ENCODE measurements around the gene GRB2. TPM values are rescaled to one million over a fixed set of nuclear protein-coding genes. Genes with fewer than 3 reads are reported as not detected.

GRB2 gene
- total RNA-seq, 2 donors from 2014 or later = 88.3 to 95.7 TPM

GRCh38 chr17:75315541-75316243, 89.8 kb downstream of the GRB2 start:
- Histone ChIP-seq H3K27ac (no peak overlapping the region), H3K4me1 (replicated peaks) (no peaks in the 10 kb centered on the region), H3K9me3 (no peaks in the 10 kb centered on the region), H3K36me3 (peaks cover 0 to 9% of the 10 kb centered on the region in 2 donors), H3K4me3 (no peak overlapping the region), H3K27me3 (replicated peaks; ENCODE audit: insufficient read depth) (no peaks in the 10 kb centered on the region)
- DNase-seq (ENCODE audit: low spot score) = no peak
- intact Hi-C loops (cut with DNase I) = no loop called here
- WGBS = 88% methylated on average over 19 of the region's 19 CpGs
- no peak for TF ChIP-seq POLR2AphosphoS5 (IDR thresholded peaks at IDR 0.05)
- TF ChIP-seq CTCF (IDR thresholded peaks at IDR 0.05) = no peak
- no peak for TF ChIP-seq POLR2A (IDR thresholded peaks at IDR 0.05)

GRCh38 chr17:75313941-75314551, 91.4 kb downstream of the GRB2 start:
- WGBS = 76% methylated on average over 14 of the region's 14 CpGs
- DNase-seq (ENCODE audit: low spot score) = no peak
- Histone ChIP-seq H3K36me3 (no peaks in the 10 kb centered on the region), H3K4me3 (no peak overlapping the region), H3K27me3 (replicated peaks; ENCODE audit: insufficient read depth) (no peaks in the 10 kb centered on the region), H3K4me1 (replicated peaks) (no peaks in the 10 kb centered on the region), H3K9me3 (no peaks in the 10 kb centered on the region), H3K27ac (no peak overlapping the region)
- TF ChIP-seq POLR2AphosphoS5 (IDR thresholded peaks at IDR 0.05) (no peak), CTCF (IDR thresholded peaks at IDR 0.05) (no peak), POLR2A (IDR thresholded peaks at IDR 0.05) (no peak)
- intact Hi-C loops (cut with DNase I) = no loop called here

- no peak overlapping the region for H3K27ac ChIP-seq
- TF ChIP-seq CTCF (IDR thresholded peaks at IDR 0.05) (no peak), POLR2A (IDR thresholded peaks at IDR 0.05) (no peak), POLR2AphosphoS5 (IDR thresholded peaks at IDR 0.05) (no peak)
Observed at GRCh38 chr17:75308732-75309629, 96.5 kb downstream of the GRB2 start.

GRCh38 chr17:75307957-75308731, 97.3 kb downstream of the GRB2 start:
- no peak for TF ChIP-seq POLR2AphosphoS5 (IDR thresholded peaks at IDR 0.05)
- no peak for TF ChIP-seq CTCF (IDR thresholded peaks at IDR 0.05)
- TF ChIP-seq POLR2A (IDR thresholded peaks at IDR 0.05) = no peak
- 77% methylated on average over 12 of the region's 13 CpGs for WGBS

More at GRCh38 chr17:75308732-75309629, 96.5 kb downstream of the GRB2 start:
- H3K36me3 ChIP-seq = no peaks in the 10 kb centered on the region
- WGBS = 71% methylated on average over 20 of the region's 20 CpGs
- H3K9me3 ChIP-seq = no peaks in the 10 kb centered on the region
- H3K27me3 ChIP-seq (replicated peaks; ENCODE audit: insufficient read depth) = no peaks in the 10 kb centered on the region
- DNase-seq (ENCODE audit: low spot score) = no peak
- intact Hi-C loops (cut with DNase I) = no loop called here
- H3K4me3 ChIP-seq = no peak overlapping the region
- H3K4me1 ChIP-seq (replicated peaks) = no peaks in the 10 kb centered on the region

More at GRCh38 chr17:75307957-75308731, 97.3 kb downstream of the GRB2 start:
- no peak for DNase-seq (ENCODE audit: low spot score)
- Histone ChIP-seq H3K9me3 (no peaks in the 10 kb centered on the region), H3K36me3 (no peaks in the 10 kb centered on the region), H3K4me1 (replicated peaks) (no peaks in the 10 kb centered on the region), H3K4me3 (no peak overlapping the region), H3K27me3 (replicated peaks; ENCODE audit: insufficient read depth) (no peaks in the 10 kb centered on the region), H3K27ac (no peak overlapping the region)
- intact Hi-C loops (cut with DNase I) = no loop called here

All from prostate gland (tissue), 2 donors.